BJ (cell line): ENCODE measurements around the gene UBTF. TPM values are rescaled to one million over a fixed set of nuclear protein-coding genes. Genes with fewer than 3 reads are reported as not detected.

Experiments
- CTCF ChIA-PET: fragments of 350-600 bp; formaldehyde crosslinking; extraction: SDS; loops from one replicate; lab custom pipeline; 2021; ENCODE audit warnings: antibody characterized with exemption, inconsistent platforms; lab: Yijun Ruan, JAX
- POLR2A ChIA-PET: fragments of 300-600 bp; sonication (Branson Sonifier 250); formaldehyde crosslinking; extraction: SDS; loops from one replicate; lab custom pipeline; 2021; ENCODE audit warnings: antibody characterized with exemption; lab: Charles Lee
- DNase-seq: peaks from one replicate; pipeline ENCODE4 v3.0.0-alpha.2; 2011; ENCODE audit warnings: low read depth
- H3K27me3 ChIP-seq: 2 replicates; pipeline ENCODE4 v1.6.0; 2011; ENCODE audit warnings: low read length; ENCODE audit not compliant: control insufficient read depth, insufficient read depth
- H3K36me3 ChIP-seq: 2 replicates; pipeline ENCODE4 v1.5.1; 2011; ENCODE audit warnings: low read length; ENCODE audit not compliant: control insufficient read depth, insufficient read depth
- H3K4me3 ChIP-seq: 2 replicates; pipeline ENCODE4 v1.5.1; 2011; ENCODE audit warnings: low read depth, mild to moderate bottlenecking, control low read depth, low read length
- polyA plus RNA-seq: library from polyadenylated mRNA; depleted of rRNA; stranded (reverse); fragments of >200 nt; gene quantifications from 2 replicates; pipeline ENCODE4 v1.2.3, GENCODE V29; 2011
- TF ChIP-seq, protein P1 (sequence below): IDR thresholded peaks from 2 replicates; pipeline ENCODE4 v1.5.1; 2011; ENCODE audit warnings: low read depth, mild to moderate bottlenecking, control low read depth, inconsistent platforms, low read length, moderate library complexity; ENCODE audit not compliant: insufficient read depth

Gene UBTF
- polyA plus RNA-seq, 1 experiment, result 21.1 TPM

DNA sequence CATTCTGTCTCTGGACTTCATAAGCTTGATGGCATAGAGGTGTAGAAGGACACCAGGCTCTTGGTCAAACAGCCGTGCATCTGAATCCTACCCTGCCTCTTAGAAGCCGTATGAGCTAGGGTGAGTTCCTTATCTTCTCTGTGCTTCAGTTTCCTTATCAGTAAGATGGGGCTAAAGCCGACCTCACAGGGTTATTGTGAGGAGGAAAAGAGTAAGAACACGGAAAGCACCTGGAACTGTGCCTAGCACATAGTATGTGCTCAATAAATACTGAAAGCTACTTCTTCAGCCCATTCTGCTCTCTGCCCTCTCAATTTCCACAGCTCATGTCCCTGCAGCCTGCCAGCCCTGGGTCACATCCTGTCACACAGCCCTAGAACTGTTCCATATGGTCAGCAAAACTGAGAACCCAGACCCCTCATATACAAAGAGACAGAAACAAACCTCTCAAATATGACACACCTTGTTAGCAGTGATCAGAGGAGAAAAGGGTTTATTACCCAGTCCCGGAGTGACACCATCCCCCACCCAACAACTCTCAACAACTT lies 17.0 kb upstream of the UBTF start:
- H3K27me3 ChIP-seq, result 0 out of 2 replicates have a peak, but pooled peaks cover 2% of the 10 kb centered on the region
- ChIA-PET CTCF (no interaction called here), POLR2A (no interaction called here)
- TF ChIP-seq, protein P1, sequence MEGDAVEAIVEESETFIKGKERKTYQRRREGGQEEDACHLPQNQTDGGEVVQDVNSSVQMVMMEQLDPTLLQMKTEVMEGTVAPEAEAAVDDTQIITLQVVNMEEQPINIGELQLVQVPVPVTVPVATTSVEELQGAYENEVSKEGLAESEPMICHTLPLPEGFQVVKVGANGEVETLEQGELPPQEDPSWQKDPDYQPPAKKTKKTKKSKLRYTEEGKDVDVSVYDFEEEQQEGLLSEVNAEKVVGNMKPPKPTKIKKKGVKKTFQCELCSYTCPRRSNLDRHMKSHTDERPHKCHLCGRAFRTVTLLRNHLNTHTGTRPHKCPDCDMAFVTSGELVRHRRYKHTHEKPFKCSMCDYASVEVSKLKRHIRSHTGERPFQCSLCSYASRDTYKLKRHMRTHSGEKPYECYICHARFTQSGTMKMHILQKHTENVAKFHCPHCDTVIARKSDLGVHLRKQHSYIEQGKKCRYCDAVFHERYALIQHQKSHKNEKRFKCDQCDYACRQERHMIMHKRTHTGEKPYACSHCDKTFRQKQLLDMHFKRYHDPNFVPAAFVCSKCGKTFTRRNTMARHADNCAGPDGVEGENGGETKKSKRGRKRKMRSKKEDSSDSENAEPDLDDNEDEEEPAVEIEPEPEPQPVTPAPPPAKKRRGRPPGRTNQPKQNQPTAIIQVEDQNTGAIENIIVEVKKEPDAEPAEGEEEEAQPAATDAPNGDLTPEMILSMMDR, result no peak
- H3K36me3 ChIP-seq, result no peaks in the 10 kb centered on the region
- H3K4me3 ChIP-seq, result no peak overlapping the region
- no peak for DNase-seq

- no peak for DNase-seq
- Histone ChIP-seq H3K4me3 (no peak overlapping the region), H3K36me3 (no peaks in the 10 kb centered on the region), H3K27me3 (0 out of 2 replicates have a peak, but pooled peaks cover 2% of the 10 kb centered on the region)
- ChIA-PET CTCF (no interaction called here), POLR2A (no interaction called here)
- TF ChIP-seq, protein P1, result no peak
These were observed 16.1 kb upstream of the UBTF start for GRCh38 chr17:44235583-44235936.

GRCh38 chr17:44233582-44233981 lies 14.1 kb upstream of the UBTF start:
- no peak overlapping the region for H3K4me3 ChIP-seq
- H3K27me3 ChIP-seq, result no peaks in the 10 kb centered on the region
- no peak for DNase-seq
- ChIA-PET POLR2A (no interaction called here), CTCF (interaction anchor here (0.6 kb wide), 1 partner anchor 25 kb away, joined by 3 read pairs; no protein-coding TSS in a partner anchor)
- TF ChIP-seq, protein P1, result no peak
- H3K36me3 ChIP-seq, result no peaks in the 10 kb centered on the region

- no peak overlapping the region for H3K4me3 ChIP-seq
- ChIA-PET CTCF (interaction anchor here (0.7 kb wide), 1 partner anchor 383 kb away, joined by 3 read pairs; no protein-coding TSS in a partner anchor), POLR2A (no interaction called here)
- H3K27me3 ChIP-seq, result no peaks in the 10 kb centered on the region; the same call in 1 of the 2 replicates
- no peak for DNase-seq
- H3K36me3 ChIP-seq, result no peaks in the 10 kb centered on the region
- TF ChIP-seq, protein P1, result no peak
These were observed 12.6 kb upstream of the UBTF start for GRCh38 chr17:44232061-44232460.

DNA sequence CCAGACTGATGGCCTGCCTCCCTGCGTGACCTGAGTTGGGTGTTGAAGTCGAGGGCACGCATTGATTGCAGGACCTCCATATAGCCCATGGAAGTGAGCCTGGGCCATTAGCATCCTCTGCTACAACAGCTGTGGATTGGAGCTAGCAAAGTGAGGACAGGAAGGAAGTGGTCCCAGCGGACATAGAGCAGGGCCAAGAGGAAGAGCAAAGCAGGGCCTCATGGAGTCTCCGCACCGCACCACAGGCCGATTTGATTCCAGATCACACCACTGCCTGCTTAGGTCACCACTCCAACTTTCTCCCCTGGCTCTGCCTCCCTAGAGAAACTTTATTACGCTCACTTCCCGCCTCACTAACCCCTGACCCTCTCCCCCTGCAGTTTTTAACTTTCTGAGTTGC lies 10.7 kb upstream of the UBTF start:
- ChIA-PET CTCF (interaction anchor here (1.6 kb wide), 1 partner anchor 14 kb away, joined by 3 read pairs; no protein-coding TSS in a partner anchor), POLR2A (no interaction called here)
- TF ChIP-seq, protein P1, result no peak
- Histone ChIP-seq H3K4me3 (no peak overlapping the region), H3K36me3 (no peaks in the 10 kb centered on the region), H3K27me3 (no peaks in the 10 kb centered on the region; the same call in 1 of the 2 replicates)
- DNase-seq, result no peak
